HL-60 (cell line): Measurements from ENCODE around the gene STK17B.

ENCODE experiments used
- DNase-seq, 2 experiments: peaks; one replicate each; pipeline ENCODE4 v3.0.0-alpha.2; 2010 to 2020; ENCODE audit warnings: low read depth in 1 of 2, low spot score in 1 of 2
- H3K27ac ChIP-seq: fragments of 250-450 bp; sonication (Bioruptor Pico); replicated peaks from 2 replicates; pipeline ENCODE4 v1.5.1; 2020; ENCODE audit warnings: mild to moderate bottlenecking, moderate library complexity
- H3K27me3 ChIP-seq: fragments of 250-450 bp; sonication (Bioruptor Pico); 2 replicates; pipeline ENCODE4 v1.5.1; 2021; ENCODE audit warnings: mild to moderate bottlenecking, moderate library complexity; ENCODE audit not compliant: insufficient read depth, poor library complexity, severe bottlenecking
- H3K4me3 ChIP-seq: replicated peaks from 2 replicates; pipeline ENCODE4 v1.5.1; 2011; ENCODE audit warnings: mild to moderate bottlenecking, control low read depth, low read length; ENCODE audit not compliant: insufficient read depth
- GABPA ChIP-seq: IDR thresholded peaks from 2 replicates; pipeline ENCODE4 v1.6.1; 2012; ENCODE audit warnings: low read depth
- POLR2AphosphoS5 ChIP-seq: IDR thresholded peaks from 2 replicates; pipeline ENCODE4 v1.6.1; 2012; ENCODE audit warnings: low read depth
- REST ChIP-seq: IDR thresholded peaks from 2 replicates; pipeline ENCODE4 v1.6.1; 2012; ENCODE audit warnings: low read depth; ENCODE audit not compliant: insufficient replicate concordance
- SPI1 ChIP-seq: IDR thresholded peaks from 2 replicates; pipeline ENCODE4 v1.6.1; 2012; ENCODE audit warnings: low read depth, mild to moderate bottlenecking, borderline replicate concordance
- long read RNA-seq: library from polyadenylated mRNA; unstranded; transcript quantifications from one replicate; pipeline ENCODE4 v2.0.0, GENCODE V29; 2020
- TF ChIP-seq, protein P1 (sequence below): IDR thresholded peaks from one replicate; pipeline ENCODE4 v1.5.1; 2011; ENCODE audit warnings: low read length, control low read depth, inconsistent platforms; ENCODE audit not compliant: insufficient read depth

STK17B gene
- long read RNA-seq, full-length matches to known transcripts = 14 of 37 reads
- long read RNA-seq, partial matches to known transcripts = 0 of 37 reads
- long read RNA-seq, other reads (novel, unspliced or antisense) = 23 of 37 reads

DNA sequence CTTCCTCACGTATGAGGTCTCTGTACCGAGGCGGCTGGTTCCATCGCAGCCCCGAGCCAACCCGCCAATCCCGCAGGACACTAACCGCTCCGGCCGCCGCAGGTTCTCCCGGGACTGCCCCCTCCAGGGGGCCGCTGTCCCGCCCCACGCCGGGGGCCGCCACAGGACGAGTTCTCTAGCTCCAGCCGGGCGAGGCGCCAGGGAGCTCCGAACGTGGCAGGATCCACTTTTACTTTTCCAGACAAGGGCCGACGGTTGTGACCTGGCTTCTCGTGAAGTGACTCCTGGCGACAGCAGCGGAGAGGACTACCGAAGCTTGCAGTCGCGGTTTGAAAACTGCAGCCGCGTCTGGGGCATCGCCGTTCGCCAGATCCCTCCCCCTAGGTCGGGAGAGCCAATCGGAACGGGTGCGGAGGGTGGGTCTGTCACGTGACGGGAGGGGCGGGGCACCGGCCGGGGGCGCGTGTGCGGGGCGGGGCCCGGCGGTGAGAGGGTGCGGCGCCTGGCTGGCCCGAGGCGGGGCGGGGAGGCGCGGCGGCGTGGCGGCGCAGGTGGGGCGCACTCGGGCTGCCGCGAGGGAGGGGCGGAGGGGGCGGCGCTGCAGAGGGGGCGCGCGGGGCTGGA, at the start of gene STK17B:
STK17B (minus strand) TSS at position 331 of the 624 bp plus-strand sequence. CDS start 8,195 bp downstream, outside the sequence.
- Histone ChIP-seq H3K4me3 (peak within 1 kb of the TSS; percentile 66), H3K27ac (peak within 1 kb of the TSS; percentile 95), H3K27me3 (no peaks in the 10 kb centered on the region)
- peak; percentile 98 for TF ChIP-seq POLR2AphosphoS5
- TF ChIP-seq REST = peak; percentile 78
- TF ChIP-seq, protein P1, sequence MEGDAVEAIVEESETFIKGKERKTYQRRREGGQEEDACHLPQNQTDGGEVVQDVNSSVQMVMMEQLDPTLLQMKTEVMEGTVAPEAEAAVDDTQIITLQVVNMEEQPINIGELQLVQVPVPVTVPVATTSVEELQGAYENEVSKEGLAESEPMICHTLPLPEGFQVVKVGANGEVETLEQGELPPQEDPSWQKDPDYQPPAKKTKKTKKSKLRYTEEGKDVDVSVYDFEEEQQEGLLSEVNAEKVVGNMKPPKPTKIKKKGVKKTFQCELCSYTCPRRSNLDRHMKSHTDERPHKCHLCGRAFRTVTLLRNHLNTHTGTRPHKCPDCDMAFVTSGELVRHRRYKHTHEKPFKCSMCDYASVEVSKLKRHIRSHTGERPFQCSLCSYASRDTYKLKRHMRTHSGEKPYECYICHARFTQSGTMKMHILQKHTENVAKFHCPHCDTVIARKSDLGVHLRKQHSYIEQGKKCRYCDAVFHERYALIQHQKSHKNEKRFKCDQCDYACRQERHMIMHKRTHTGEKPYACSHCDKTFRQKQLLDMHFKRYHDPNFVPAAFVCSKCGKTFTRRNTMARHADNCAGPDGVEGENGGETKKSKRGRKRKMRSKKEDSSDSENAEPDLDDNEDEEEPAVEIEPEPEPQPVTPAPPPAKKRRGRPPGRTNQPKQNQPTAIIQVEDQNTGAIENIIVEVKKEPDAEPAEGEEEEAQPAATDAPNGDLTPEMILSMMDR = no peak
- TF ChIP-seq GABPA = no peak
- DNase-seq = peak; percentile 81 to 96

GRCh38 chr2:196220671-196221070, 49.3 kb upstream of the STK17B start:
- Histone ChIP-seq H3K27me3 (no peaks in the 10 kb centered on the region), H3K4me3 (no peak overlapping the region), H3K27ac (no peak overlapping the region)
- no peak for DNase-seq
- no peak for TF ChIP-seq GABPA
- TF ChIP-seq, protein P1 = no peak
- no peak for TF ChIP-seq POLR2AphosphoS5
- TF ChIP-seq SPI1 = no peak
- TF ChIP-seq REST = no peak

DNA sequence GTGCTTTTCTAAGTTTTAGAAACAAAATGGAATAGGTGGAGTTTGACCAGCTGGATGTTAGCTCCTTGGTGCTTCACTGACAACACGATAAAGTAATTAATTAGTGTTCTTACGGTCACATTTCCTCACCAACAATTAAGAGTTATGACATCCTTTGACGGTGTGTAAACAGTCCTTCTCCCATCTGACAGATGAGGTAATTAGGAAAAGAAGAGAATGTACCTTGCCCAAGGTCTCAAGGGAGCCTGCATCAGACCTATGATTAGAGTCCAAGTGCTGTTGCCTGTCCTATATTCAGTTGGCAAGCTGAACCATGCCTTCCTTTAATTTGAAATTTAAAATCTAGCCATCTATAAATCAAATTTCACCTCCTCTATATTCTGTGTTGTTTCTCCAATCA, 48.3 kb upstream of the STK17B start:
- H3K27ac ChIP-seq = no peak overlapping the region
- no peak for DNase-seq
- no peaks in the 10 kb centered on the region for H3K27me3 ChIP-seq
- no peak for TF ChIP-seq SPI1
- TF ChIP-seq POLR2AphosphoS5 = no peak
- H3K4me3 ChIP-seq = no peak overlapping the region

DNA sequence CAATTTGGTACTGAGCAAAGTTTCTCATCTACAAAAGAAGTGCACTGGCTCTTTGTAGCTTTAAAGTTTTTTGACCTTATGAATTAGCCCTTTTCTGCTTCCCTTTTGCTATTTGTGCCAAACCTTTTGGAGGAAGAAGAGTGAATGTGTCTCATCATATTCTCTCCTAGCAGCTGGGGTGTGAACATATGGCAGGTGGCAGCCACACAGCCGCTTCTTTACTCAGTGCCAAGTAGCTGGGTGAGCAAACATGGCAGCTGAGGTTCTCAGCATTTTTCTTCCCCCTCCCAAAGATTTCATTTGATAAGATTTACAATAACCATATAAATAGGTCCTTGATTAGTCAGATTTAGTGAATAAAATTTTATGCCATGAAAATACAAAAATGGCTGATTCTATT, 46.7 kb upstream of the STK17B start:
- H3K4me3 ChIP-seq = no peak overlapping the region
- no peak for DNase-seq
- H3K27ac ChIP-seq = no peak overlapping the region
- TF ChIP-seq REST = no peak
- no peaks in the 10 kb centered on the region for H3K27me3 ChIP-seq
